HG02938 (cell line): ENCODE data around the gene ARF1.

Experiments
- ATAC-seq: cut with Tn5 transposase; IDR thresholded peaks from one replicate; pipeline ENCODE4 v1.9.1; 2021; ENCODE audit warnings: mild to moderate bottlenecking, moderate library complexity; ENCODE audit not compliant: unreplicated experiment

The ARF1 gene

DNA sequence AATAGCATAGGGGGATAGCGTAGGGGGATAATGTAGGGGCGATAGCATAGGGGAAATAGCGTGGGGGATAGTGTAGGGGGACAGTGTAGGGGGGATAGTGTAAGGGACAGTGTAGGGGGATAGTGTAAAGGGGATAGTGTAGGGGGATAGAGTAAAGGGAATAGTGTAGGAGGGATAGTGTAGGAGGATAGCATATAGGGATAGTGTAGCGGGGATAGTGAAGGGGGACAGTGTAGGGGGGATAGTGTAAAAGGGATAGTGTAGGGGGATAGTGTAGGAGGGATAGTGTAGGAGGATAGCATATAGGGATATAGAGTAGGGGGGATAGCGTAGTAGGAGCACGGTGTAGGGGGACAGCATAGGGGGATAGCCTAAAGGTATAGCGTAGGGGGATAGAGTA is 14.1 kb upstream of the ARF1 start:
- no peak for ATAC-seq

DNA sequence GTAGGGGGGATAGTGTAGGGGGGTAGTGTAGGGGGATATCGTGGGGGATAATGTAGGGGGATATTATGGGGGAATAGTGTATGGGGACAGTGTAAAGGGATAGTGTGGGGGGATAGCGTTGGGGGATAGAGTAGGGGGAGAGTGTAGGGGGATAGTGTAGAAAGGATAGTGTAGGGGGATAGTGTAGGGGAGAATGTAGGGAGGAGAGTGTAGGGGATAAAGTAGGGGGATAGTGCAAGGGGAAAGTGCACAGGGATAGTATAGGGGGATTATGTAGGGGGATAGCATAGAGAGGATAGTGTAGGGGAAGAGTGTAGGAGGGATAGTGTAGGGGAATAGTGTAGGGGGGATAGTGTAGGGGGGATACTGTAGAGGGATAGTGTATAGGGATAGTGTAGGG is 12.3 kb upstream of the ARF1 start:
- ATAC-seq, result no peak

DNA sequence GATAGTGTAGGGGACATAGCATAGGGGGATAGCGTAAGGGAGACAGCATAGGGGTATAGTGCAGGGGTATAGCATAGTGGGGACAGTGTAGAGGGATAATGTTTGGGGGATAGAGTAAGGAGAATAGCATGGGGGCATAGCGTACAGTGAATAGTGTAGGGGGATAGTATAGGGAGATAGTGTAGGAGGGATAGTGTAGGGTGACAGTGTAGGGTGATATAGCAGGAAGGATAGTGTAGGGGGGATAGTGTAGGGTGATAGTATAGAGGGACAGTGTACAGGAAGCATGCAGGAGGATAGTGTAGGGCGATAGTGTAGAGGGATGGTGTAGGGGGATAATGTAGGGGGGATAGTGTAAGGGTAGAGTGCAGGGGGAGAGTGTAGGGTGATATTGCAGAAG is 11.7 kb upstream of the ARF1 start:
- ATAC-seq, result no peak

DNA sequence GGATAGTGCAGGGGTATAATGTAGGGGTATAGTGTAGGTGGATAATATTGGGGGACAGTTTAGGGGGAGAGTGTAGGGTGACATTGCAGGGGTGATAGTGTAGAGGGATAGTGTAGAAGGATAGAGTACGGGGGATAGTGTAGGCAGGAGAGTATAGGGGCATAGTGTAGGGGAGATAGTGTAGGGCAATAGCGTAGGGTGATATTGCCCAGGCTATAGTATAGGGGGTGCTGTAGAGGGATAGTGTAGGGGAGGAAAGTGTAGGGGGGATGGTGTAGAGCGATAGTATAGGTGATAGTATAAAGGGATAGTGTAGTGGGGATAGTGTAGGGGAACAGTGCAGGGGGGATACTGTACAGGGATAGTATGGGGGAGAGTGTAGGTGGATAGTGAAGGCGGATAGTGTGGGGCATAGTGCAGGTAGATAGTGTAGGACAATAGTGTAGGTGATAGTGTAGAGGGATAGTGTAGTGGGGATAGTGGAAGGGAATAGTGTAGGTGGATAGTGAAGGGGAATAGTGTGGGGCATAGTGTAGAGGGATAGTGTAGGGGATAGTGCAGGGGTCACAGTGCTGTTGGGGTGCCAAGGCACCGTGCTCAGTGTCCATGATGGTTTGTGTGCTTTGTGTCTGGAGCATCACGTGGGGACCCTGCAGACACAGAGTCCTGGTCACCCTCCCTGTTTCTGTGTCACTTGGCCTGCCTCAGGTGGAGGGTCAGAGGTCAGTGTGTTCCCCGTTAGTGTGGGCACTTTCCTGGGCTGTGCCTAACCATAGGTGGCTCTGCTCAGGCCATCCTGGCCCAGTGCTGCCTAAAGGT is 10.5 kb upstream of the ARF1 start:
- no peak for ATAC-seq

DNA sequence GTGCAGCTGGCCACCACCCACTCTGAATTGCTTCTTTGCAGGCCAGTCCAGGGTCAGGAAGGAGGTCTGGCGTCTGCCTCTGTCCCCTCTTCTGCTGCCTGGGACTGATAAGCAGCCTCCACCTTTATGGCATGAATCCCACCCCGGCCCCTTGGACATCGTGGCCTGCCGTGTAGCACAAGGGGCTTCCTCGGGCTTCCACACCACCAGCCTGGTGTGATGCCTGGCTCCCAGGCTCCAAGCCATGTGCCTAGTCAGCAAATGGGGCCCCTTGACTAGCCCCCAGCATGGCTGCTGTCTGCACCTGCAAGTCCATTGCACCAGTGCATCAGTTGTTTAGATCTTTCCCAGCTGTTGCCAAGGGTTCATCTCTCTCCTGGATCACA is 9.9 kb upstream of the ARF1 start:
- no peak for ATAC-seq

DNA sequence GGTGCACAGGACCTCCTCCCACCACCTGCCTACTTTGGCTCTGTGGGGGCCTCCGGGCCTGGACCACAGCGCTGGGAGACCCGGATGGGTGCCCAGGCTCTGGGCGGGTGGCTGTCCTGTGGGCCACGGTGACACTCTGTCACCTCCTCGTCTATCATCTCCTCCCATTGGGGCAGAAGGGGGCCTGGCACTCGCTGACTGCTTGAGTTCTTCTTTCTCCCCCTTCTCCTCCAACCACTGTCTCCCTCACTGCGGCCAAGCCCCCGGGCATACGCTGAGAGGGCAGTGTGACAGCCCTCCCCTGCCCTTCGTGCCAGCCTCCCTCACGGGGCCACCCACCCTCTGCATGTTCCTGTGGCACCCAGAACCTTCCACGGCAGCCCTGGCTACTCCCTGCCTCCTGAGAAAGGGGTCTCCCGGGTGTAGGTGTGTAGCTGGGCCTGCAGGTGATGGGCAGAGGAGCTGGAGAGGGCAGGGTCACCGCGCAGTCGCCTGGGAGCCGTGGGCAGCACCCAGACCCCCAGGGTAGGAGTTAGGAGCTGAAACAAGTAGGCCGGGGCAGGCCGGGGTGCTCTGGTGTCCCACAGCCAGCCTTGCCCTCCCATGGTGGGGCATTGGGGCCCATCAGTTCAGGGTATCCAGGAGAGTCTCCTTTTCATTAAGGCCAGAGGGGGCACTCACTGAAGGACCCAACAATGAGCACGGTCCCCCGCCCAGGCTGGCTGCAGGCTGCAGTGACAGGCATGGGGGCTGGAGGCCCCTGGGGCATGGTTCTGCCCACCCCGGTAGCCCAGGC is 9.2 kb upstream of the ARF1 start:
- ATAC-seq, result no peak

DNA sequence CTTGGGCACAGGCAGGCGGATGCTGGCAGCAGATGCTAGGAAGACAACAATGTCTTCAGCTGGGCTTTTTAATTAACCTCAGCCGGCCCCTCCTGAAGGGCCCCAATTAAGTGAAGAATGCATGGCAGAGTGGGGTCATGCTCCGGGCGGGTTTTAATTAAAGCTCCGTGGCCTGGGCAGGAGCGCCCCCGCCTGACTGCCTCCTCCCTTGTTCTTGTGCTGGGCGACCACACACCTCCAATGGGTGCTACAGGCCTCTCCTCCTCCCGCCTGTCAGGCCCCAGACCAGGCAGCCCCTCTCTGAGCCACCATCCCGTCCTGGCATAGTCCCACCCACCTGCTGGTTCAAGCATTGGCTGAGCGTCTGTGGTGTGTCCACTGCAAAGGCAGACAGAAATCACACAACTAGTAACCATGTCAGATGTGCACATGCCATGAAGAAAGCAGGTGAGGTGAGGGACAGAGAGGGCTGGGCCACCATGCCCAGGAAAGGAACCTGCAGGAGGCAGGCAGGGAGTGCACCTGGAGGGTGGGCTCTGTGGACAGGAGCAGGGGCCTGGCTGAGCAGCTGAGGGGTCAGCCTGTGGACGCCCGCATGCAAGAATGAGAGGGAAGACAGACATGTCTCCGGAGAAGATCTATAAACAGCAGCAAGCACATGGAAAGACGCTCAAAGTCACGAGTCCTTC is 8.5 kb upstream of the ARF1 start:
- ATAC-seq, result no peak

DNA sequence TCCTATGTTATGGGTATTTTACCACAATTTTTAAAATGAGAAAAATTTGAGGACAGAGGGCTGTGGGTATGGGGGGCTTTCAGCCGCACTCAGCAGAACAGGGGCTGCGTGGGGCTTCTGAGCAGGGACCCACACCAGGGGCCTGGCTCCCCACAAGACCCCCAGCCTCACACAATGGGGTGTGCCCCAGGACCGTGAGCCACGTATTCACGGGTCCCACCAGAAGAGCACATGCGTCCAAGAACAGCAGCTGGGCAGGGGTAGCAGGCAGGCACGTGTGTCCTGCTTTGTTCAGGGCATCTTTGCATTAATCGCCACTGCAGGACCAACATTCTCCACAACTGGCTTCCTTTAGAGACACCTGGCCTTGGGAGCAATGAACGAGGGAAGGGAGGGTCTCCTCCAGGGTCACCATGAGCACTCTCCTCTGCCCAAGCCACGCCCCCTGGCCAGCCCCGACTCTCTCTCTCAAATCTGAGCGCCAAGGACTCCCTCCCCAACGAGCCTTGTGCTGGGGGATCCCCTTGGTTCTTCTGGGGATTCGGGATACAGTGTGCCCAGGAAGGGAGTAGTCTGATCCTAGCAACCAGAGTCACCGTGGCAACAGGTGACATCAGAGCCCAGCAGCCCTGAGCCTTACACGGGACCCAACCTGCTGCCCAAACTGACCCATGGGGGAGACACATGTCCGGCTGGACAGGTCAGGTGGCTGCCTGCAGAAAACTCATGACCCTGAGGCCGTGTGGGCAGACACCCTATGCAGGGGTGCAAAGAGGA is 7.4 kb upstream of the ARF1 start:
- ATAC-seq, result no peak

DNA sequence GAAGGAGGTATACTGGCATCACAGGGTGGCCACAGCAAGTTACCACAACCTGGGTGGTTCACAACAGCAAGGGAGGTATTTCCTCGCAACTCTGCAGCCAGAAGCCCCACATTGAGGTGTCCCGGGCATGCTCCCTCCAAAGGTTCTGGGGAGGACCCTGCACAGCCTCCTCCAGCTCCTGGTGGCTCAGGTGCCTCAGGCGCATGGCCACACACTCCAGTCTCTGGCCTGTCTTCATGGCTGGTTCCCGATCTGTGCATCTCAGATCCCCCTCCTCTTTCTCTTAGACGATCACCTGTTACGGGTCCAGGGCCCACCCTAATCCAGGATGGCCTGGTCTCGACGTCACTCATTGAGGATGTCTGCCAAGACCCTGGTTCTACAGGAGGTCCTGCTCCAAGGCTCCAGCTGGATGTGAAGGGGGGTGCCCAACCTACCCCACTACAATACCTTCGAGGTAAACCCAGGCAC is 6.7 kb upstream of the ARF1 start:
- ATAC-seq, result no peak

DNA sequence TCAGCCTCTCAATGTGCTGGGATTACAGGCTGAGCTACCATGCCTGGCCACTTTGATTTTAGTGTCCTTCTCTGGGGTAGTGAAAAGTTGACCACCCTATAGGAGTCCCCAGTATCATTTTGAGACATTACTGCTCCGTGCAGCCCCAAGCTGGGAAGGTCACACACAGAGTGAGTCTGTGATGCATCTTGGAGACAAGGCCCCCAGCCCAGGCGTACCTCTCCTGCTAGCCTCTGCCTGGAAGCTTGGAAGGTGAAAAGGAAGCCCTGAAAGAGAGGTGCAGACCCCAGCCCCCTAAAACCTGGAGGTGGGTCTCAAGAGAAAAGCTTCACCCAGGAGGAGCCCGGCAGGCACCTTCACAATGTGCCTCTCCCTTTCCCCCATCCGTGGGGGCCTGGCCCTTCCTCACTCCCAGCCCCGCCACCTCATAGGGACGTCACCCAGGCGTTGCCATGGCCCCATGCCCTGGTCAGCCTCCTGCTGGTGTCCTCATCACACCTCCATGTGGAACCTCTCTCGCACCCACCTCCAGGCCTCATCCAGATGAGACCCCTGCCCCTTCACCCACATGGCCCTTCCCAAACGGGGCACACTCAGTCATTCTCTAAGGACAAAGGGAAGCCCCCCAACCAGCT is 5.6 kb upstream of the ARF1 start:
- no peak for ATAC-seq

DNA sequence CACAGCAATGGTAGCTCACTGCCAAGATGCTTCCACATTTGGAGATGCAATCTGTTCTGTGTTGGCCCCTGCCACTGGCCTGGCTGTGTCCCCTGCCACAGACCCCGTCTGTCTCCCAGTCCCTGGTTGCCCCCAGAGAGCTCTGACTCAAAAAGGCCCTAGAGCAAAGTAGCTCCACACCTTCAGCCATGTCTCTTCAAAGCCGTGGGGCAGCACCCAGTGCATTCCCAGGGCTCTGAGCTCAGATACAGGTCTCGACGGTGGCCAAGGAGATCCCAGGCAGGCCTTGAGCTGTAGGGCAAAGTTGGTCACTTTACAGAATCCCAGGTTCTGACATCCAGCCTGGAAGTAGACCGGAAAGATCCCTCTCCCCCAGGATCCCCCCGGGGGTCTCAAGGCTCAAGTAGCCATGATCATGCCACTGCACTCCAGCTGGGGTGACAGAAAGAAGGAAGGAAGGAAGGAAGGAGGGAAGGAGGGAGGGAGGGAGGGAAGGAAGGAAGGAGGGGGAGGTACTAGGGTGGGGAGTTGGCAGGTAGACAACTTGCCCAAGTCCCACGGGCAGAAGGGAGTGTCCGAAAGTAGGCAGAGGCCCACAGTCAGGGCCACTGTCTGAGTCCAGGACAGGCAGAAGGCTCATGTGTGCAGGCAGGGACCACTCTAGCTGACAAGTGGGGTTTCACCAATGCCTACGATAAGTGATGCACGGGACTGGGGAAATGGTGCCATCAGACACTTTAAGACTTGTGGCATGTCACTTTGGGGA is 4.8 kb upstream of the ARF1 start:
- ATAC-seq, result no peak

DNA sequence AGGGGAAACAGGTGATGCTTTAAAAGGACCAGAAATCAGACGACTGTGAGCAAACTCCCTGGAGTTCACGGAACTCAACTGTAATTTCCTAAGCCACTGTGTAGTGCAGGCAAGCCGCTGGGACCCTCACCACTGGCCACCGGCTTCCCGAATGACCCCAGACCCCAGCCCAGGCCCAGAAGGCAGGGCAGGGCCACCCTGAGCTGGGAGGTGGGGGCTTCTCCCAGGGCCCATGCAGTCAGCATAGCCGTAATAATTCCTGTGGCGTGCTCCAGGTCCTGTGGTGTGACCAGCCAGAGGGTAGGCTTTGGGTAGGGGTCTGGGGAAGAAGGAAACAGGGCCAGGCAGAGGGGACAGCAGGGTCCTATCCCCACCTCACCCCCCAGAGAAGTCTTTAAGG is 3.5 kb upstream of the ARF1 start:
- no peak for ATAC-seq

DNA sequence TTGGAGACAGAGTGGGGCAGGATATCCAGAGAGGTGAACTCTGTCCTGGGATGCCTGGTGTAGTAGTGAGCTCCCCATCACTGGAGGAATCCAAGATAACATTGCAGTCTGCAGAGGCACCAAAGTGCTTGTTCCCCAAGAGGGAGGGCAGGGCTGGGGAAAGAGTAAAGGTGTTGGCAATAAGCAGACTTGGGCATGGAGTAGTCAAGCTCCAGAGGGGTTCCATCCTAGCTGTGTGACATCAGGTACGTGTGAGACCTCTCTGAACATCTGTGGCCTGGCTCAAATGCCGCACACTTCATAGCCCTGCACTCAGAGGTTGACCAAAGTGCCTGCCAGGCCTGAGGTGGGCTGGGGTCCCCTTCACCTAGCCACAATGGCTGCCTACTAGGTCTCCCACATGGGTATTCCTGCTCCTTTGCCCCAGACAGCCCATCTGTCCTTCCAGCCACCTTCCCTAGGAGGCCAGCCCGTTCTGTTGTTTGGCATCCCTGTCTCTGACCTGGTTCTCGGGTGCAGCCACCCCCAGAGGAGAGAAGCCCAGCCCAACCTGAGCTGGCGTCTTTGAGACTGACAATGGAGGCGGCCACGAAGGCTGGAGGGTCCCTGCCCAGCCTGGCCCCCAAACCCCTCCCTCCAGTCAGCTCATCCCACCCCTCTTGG is 2.8 kb upstream of the ARF1 start:
- ATAC-seq, result no peak

DNA sequence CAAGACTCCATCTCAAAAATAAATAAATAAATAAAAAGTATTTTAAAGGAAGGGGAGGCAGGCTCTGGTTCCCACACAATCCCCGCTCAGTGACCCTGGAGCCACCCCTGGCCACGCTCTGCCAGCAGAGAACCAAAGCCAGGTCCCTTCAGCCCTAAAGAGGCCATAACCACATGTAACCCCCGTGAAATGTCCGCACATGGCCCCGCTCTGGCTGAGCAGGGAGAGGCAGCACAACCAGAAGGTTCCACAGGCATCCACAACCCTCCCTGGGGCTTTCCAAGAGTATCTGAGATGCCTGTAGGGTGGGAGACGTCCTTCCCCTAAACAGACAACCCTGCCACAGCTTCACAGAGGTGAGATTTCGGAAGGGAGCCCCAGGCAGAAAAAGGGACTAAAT is 1.4 kb upstream of the ARF1 start:
- ATAC-seq, result no peak

DNA sequence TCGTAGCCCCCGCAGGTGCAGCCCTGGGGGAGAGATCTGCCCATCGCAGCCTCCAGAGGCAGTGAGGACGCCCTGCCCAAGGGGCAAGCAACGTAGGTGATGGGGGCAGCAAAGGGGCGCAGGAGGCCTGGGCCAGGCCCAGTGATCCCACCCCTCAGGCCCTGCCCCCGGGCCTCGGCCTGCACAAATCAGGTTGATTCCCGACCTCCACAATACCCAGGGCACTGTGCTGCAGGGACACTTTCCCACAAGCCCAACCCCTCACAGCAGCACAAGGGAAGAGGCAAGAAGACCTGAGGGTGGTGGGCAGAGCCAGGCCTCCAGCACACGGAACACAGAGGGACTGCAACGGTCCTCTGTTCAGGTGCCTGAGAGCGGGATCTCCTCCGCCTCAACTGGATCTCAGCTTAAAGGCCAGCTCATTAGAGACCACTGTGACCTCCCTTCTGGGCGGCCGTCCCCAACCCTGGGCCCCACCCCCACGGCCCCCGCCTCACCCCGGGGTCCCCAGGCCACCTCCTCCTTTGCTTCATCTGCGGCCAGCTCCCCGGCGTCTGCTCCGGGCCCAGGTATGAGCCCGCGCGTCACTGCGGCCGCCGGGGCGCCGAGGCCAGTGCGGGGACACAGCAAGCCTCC is 812 bp upstream of the ARF1 start:
- ATAC-seq, result peak; percentile 25

DNA sequence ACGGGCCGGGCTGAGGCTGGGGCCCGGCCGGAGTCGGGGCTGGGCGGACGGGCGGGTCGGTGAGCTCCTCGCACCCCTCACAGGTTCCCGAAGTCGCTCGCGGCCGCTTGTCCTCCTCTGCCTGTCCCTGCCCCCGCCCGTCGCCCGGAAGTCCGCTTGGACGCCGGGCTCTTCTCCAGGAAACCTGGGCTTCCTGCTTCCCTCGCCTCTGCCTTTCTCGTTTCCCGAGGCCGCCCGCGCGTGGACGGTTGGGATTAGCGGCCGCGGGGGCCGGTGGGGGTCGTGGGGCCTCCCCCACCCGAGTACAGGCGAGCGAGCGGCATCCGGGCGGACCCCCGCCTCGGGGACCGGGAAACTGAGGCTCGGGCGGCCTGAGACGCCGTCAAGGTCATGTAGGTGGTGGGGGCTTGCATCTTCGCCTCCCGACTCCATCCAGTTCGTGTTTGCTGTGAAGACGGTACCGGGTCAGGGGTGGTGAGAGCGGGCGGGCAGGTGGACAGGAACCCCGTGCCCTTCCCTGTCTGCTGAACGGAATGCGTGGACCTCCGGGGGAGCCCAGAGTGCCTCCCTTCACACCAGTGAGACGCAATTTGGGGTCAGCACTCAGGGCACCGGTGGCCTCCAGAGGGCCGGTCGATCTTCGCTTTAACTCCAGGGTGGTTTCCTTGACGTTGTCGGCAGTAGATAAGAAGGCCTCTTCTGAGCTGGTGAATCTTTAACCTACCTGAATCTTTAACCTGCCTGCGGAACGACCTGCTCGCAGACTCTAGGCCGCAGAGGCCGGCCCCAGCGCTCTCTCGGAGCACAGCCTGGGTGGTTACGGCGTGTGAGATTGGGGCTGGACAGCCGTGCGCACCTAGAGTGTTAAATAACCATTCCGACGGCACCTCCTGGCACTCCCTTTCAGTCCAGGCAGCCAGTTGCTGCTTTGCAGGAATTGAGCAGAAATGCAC is 686 bp downstream of the ARF1 start:
- ATAC-seq, result peak; percentile 16

DNA sequence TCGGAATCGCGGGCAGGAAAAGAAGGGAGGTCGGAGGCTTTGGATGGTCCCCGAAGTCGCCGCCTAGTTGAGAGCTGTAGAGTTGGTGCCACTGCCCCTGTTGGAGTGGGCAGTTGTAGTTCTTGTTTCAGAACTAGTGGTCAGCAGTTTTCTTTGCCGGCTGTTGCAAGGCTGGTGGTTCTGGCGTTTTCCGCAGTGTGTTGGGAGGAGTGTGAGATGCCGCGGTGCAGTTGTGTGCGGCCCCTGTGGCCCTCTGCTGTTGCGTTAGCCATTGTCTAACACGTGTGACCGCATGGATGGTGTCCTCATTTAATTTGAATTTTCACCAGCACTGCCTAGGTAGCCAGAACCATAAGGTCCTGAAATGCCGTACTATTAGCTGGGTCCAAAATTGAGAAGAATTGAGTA is 1.4 kb downstream of the ARF1 start:
- ATAC-seq, result no peak

DNA sequence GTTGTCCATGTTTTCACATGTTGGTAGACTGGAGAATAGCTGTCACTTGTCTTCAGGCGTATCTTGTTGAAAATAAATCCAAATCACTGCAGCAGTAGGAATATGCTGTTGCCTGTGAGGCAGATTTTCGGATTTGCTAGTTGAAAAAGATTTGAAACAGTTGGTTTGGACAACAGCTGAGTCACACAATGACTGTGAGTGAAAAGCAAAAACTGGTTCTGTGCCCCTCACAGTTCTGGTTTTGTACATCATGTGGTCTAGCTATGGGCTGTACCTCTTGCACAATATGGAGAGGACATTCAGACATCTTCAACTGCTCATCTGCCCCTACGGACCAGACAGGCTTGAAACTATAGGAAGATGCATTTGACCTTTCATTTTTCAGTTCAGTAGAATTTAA is 1.8 kb downstream of the ARF1 start:
- no peak for ATAC-seq
